ENCODE results near the gene MAPK8IP2. TPM values are rescaled to one million over a fixed set of nuclear protein-coding genes. Genes with fewer than 3 reads are reported as not detected.

MAPK8IP2 gene
- total RNA-seq, 4 donors from 2014 or later, result 0.39 to 0.85 (median 0.47) TPM

- ATAC-seq, result no peak
- no peaks in the 10 kb centered on the region for H3K9me3 ChIP-seq
- H3K27ac ChIP-seq, result peak overlapping the region; percentile 89 to 98 (median 96)
- in situ Hi-C loops (cut with MboI; ENCODE audit: low sequenced_read_pairs in 4 of 4) (no loop called here), intact Hi-C loops (cut with DNase I; ENCODE audit: low total_unique reads) (no loop called here)
- H3K4me1 ChIP-seq, result peaks cover 27 to 53% of the 10 kb centered on the region in 2 donors
- no peak for TF ChIP-seq CTCF (IDR thresholded peaks at IDR 0.05 in 4 of 5, conservative IDR thresholded peaks at IDR 0.05 in 1 of 5)
- TF ChIP-seq POLR2A (IDR thresholded peaks at IDR 0.05), result no peak
- peak overlapping the region; percentile 61 to 79 (median 70) for H3K4me3 ChIP-seq
- no peak for DNase-seq
- H3K36me3 ChIP-seq, result peaks cover 0 to 7% of the 10 kb centered on the region in 2 donors
- no peaks in the 10 kb centered on the region for H3K27me3 ChIP-seq
Measured at GRCh38 chr22:50581031-50581949, 19.3 kb upstream of the MAPK8IP2 start.

GRCh38 chr22:50581950-50582492 is 18.6 kb upstream of the MAPK8IP2 start:
- peak overlapping the region; percentile 89 to 98 (median 96) for H3K27ac ChIP-seq
- in situ Hi-C loops (cut with MboI; ENCODE audit: low sequenced_read_pairs in 4 of 4), result no loop called here
- intact Hi-C loops (cut with DNase I; ENCODE audit: low total_unique reads), result loop anchor here (1.0 to 2.0 kb wide), 2 partner anchors 20 to 73 kb away; partner anchors contain the start of genes NCAPH2 and SYCE3
- no peak for DNase-seq
- H3K9me3 ChIP-seq, result no peaks in the 10 kb centered on the region
- H3K4me3 ChIP-seq, result peak overlapping the region; percentile 61 to 79 (median 70)
- ATAC-seq, result no peak
- no peaks in the 10 kb centered on the region for H3K27me3 ChIP-seq
- H3K4me1 ChIP-seq, result peaks cover 27 to 46% of the 10 kb centered on the region in 2 donors
- no peak for TF ChIP-seq CTCF (IDR thresholded peaks at IDR 0.05 in 4 of 5, conservative IDR thresholded peaks at IDR 0.05 in 1 of 5)
- TF ChIP-seq POLR2A (IDR thresholded peaks at IDR 0.05), result no peak
- peaks cover 0 to 7% of the 10 kb centered on the region in 2 donors for H3K36me3 ChIP-seq

- Histone ChIP-seq H3K27me3 (no peaks in the 10 kb centered on the region), H3K4me1 (peaks cover 27 to 39% of the 10 kb centered on the region in 2 donors), H3K4me3 (peak within 1 kb of the TSS; percentile 69 to 96 (median 74)), H3K36me3 (peaks cover 0 to 7% of the 10 kb centered on the region in 2 donors), H3K27ac (peak within 1 kb of the TSS; percentile 89 to 98 (median 96)), H3K9me3 (no peaks in the 10 kb centered on the region)
- ATAC-seq (peak; percentile 79 to 89), DNase-seq (peak; percentile 97 to 98)
- TF ChIP-seq POLR2A (IDR thresholded peaks at IDR 0.05) (peak; percentile 96 to 98), CTCF (IDR thresholded peaks at IDR 0.05 in 4 of 5, conservative IDR thresholded peaks at IDR 0.05 in 1 of 5) (no peak)
- in situ Hi-C loops (cut with MboI; ENCODE audit: low sequenced_read_pairs in 4 of 4) (no loop called here), intact Hi-C loops (cut with DNase I; ENCODE audit: low total_unique reads) (loop anchor here (1.0 to 2.0 kb wide), 2 partner anchors 20 to 74 kb away; partner anchors contain the start of genes NCAPH2 and SYCE3)
Measured at GRCh38 chr22:50582493-50583293, 17.9 kb upstream of the MAPK8IP2 start, which contains the start of gene CHKB. Gene CHKB (minus strand): TSS chr22:50582849. CDS start chr22:50582781, 68 bp downstream.

GRCh38 chr22:50583294-50583861 is 17.2 kb upstream of the MAPK8IP2 start:
- Histone ChIP-seq H3K4me1 (peaks cover 25 to 36% of the 10 kb centered on the region in 2 donors), H3K27me3 (no peaks in the 10 kb centered on the region), H3K36me3 (peaks cover 0 to 7% of the 10 kb centered on the region in 2 donors), H3K27ac (peak overlapping the region; percentile 89 to 98 (median 96)), H3K9me3 (no peaks in the 10 kb centered on the region), H3K4me3 (peak overlapping the region; percentile 69 to 96 (median 74))
- in situ Hi-C loops (cut with MboI; ENCODE audit: low sequenced_read_pairs in 4 of 4), result no loop called here
- DNase-seq (no peak), ATAC-seq (peak; percentile 16 to 17)
- intact Hi-C loops (cut with DNase I; ENCODE audit: low total_unique reads), result loop anchor here (2.0 kb wide), 1 partner anchor 75 kb away; the partner anchor contains the start of gene NCAPH2
- TF ChIP-seq CTCF (IDR thresholded peaks at IDR 0.05 in 4 of 5, conservative IDR thresholded peaks at IDR 0.05 in 1 of 5), result no peak
- TF ChIP-seq POLR2A (IDR thresholded peaks at IDR 0.05), result no peak

Measured in gastrocnemius medialis (tissue), 4 donors.